ENCODE measurements around the gene VCAN. TPM values are rescaled to one million over a fixed set of nuclear protein-coding genes. Genes with fewer than 3 reads are reported as not detected.

VCAN gene
- total RNA-seq, 1 experiment from 2014 or later, result 0.72 TPM

GRCh38 chr5:83583859-83584258, 112.3 kb downstream of the VCAN start:
- POLR2A ChIA-PET, result no interaction called here
- Histone ChIP-seq H3K4me3 (ENCODE audit: low read depth in 2 of 2, low read length in 2 of 2) (no peak overlapping the region), H3K27ac (ENCODE audit: low read length) (no peak overlapping the region), H3K27me3 (ENCODE audit: control insufficient read depth, insufficient read depth, low read length) (no peaks in the 10 kb centered on the region), H3K4me1 (ENCODE audit: control insufficient read depth, insufficient read depth, low read length) (no peaks in the 10 kb centered on the region), H3K9me3 (ENCODE audit: control insufficient read depth, insufficient read depth, low read depth, low read length) (no peaks in the 10 kb centered on the region), H3K36me3 (ENCODE audit: control insufficient read depth, insufficient read depth, low read length) (no peaks in the 10 kb centered on the region)
- in situ Hi-C loops (cut with HindIII; ENCODE audit: low pct_unique_long_range_greater_than_20kb, low sequenced_read_pairs), result no loop called here
- DNase-seq (ENCODE audit: low read depth, low spot score) (no peak), ATAC-seq (no peak)
- CTCF ChIA-PET, result no interaction called here
- no peak for TF ChIP-seq TCF7L2 (IDR thresholded peaks at IDR 0.05; ENCODE audit: low read depth, low read length)
- no peak for TF ChIP-seq CTCF (IDR thresholded peaks at IDR 0.05)
- TF ChIP-seq SIN3A (IDR thresholded peaks at IDR 0.05; ENCODE audit: borderline replicate concordance, insufficient read depth, low read depth, low read length), result no peak
- no peak for TF ChIP-seq POLR2AphosphoS5 (IDR thresholded peaks at IDR 0.05; ENCODE audit: low read depth, low read length)
- TF ChIP-seq REST (IDR thresholded peaks at IDR 0.05; ENCODE audit: insufficient read depth in 1 of 2, low read depth in 2 of 2, low read length in 1 of 2), result no peak
- no TSS peak for BruUV-seq (replicated peaks)
- intact Hi-C loops (cut with micrococcal nuclease; ENCODE audit: unreplicated experiment), result no loop called here

- Histone ChIP-seq H3K4me1 (ENCODE audit: control insufficient read depth, insufficient read depth, low read length) (no peaks in the 10 kb centered on the region), H3K36me3 (ENCODE audit: control insufficient read depth, insufficient read depth, low read length) (no peaks in the 10 kb centered on the region), H3K27ac (ENCODE audit: low read length) (no peak overlapping the region), H3K4me3 (ENCODE audit: low read depth in 2 of 2, low read length in 2 of 2) (no peak overlapping the region), H3K27me3 (ENCODE audit: control insufficient read depth, insufficient read depth, low read length) (no peaks in the 10 kb centered on the region), H3K9me3 (ENCODE audit: control insufficient read depth, insufficient read depth, low read depth, low read length) (no peaks in the 10 kb centered on the region)
- POLR2A ChIA-PET, result no interaction called here
- TF ChIP-seq SIN3A (IDR thresholded peaks at IDR 0.05; ENCODE audit: borderline replicate concordance, insufficient read depth, low read depth, low read length) (no peak), TCF7L2 (IDR thresholded peaks at IDR 0.05; ENCODE audit: low read depth, low read length) (no peak), REST (IDR thresholded peaks at IDR 0.05; ENCODE audit: insufficient read depth in 1 of 2, low read depth in 2 of 2, low read length in 1 of 2) (no peak), CTCF (IDR thresholded peaks at IDR 0.05) (no peak), POLR2AphosphoS5 (IDR thresholded peaks at IDR 0.05; ENCODE audit: low read depth, low read length) (no peak)
- in situ Hi-C loops (cut with HindIII; ENCODE audit: low pct_unique_long_range_greater_than_20kb, low sequenced_read_pairs) (no loop called here), intact Hi-C loops (cut with micrococcal nuclease; ENCODE audit: unreplicated experiment) (no loop called here)
- BruUV-seq (replicated peaks), result no TSS peak
- no peak for DNase-seq (ENCODE audit: low read depth, low spot score)
- CTCF ChIA-PET, result no interaction called here
- no peak for ATAC-seq
These were observed 115.6 kb downstream of the VCAN start for GRCh38 chr5:83586874-83587776.
